SW480 (cell line): Measurements from ENCODE around the gene TSPYL2.

Source experiments
- DNase-seq: peaks from one replicate; pipeline ENCODE4 v3.0.0-alpha.2; 2016; ENCODE audit warnings: low spot score

Gene TSPYL2

GRCh38 chrX:53125506-53125905 lies 43.3 kb downstream of the TSPYL2 start:
- DNase-seq = no peak

DNA sequence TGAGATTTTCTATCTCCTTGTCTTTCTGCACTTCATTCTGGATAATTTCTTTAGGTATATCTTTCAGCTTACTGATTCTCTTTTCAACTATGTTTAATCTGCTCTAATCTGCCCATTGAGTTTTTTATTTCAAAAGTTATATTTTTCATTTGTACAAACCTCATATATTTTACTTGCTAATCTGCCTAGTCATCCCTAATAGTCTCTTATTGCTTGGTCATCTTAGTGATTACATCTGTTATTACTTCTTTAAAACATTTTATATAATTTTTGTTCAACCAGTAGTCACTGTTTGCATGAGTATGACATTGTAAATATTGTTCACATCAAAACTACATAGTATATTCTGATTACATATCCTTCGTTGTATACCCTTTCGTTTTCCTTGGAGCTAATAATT lies 44.2 kb downstream of the TSPYL2 start:
- no peak for DNase-seq

GRCh38 chrX:53128097-53128749 lies 46.1 kb downstream of the TSPYL2 start:
- DNase-seq = no peak

DNA sequence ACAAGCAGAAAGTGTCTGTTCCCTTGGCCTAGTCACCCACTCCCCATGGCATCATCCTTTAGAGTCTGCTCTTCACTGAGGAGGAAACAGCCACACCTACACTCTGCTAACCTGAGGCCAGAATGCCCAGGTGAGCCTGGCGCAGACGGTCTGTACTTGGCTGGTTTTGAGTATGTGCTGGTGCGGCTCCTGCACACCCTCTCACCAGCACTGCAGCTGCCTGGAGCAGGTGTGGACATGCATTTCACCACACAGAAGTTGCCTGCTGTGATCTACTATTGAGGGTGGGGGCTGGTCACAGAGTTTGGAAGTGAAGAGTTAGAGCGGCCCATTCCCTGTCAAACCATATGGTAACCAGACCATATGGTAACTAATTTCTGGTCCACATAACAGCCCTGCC lies 51.2 kb downstream of the TSPYL2 start:
- no peak for DNase-seq

DNA sequence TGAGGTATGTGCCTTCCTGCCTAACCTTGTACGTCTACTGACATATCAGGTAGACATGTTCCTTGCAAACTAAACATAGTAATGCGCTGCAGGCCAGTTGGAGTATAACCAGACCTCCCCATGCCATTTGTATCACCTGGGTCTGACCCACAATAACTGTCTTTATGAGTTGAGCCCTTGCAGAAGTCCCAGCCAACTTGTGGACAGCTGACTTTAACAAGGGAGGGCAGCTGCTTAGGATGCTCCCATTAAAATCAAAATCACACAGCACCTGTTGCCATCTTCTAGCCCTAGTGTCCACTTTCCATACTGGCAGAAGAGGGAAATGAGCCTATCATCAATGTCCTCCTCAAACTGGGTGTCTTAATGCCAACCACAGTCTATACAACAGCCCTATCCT lies 53.4 kb downstream of the TSPYL2 start:
- DNase-seq = no peak
